Measurements from ENCODE around the gene TRIM50.

DNA sequence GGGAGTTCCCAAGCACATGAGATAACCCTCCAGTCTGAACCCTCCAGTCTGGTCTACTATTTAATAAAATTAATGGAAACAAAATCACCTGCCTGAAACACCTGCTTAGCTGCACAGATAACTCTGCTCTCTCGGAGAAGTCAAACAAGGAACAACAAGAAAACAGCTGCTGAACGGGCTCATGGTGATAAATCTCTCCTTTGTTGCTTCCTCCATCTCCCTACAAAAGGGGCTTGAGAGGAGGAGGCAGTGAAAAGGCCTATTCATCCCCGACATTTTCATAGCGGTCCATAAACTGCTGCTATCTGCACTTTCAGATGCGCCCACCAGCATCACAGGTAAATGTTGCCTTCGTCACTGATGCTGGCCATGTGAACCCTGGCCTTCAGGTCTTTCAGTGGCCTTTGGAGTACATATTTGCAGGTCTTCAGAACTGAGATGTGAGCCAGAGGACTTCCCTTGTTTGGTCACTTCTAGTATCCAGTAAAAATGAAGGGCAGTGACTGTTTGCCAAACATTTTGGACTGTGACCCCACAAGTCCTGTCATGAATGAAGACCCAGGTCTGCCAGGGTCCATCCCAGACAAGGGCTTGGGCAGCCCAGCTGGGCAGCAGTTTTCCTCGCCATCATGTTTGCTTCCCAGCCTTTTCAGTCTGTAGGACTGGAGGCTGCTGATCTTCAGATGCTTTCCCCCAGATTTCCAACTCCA, 15.9 kb upstream of the TRIM50 start:
- TF ChIP-seq, protein P1, sequence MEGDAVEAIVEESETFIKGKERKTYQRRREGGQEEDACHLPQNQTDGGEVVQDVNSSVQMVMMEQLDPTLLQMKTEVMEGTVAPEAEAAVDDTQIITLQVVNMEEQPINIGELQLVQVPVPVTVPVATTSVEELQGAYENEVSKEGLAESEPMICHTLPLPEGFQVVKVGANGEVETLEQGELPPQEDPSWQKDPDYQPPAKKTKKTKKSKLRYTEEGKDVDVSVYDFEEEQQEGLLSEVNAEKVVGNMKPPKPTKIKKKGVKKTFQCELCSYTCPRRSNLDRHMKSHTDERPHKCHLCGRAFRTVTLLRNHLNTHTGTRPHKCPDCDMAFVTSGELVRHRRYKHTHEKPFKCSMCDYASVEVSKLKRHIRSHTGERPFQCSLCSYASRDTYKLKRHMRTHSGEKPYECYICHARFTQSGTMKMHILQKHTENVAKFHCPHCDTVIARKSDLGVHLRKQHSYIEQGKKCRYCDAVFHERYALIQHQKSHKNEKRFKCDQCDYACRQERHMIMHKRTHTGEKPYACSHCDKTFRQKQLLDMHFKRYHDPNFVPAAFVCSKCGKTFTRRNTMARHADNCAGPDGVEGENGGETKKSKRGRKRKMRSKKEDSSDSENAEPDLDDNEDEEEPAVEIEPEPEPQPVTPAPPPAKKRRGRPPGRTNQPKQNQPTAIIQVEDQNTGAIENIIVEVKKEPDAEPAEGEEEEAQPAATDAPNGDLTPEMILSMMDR (IDR thresholded peaks at IDR 0.05), result no peak
- no peak for TF ChIP-seq EP300 (IDR thresholded peaks at IDR 0.05)

Measured in stomach (tissue), 4 donors.